ENCODE results near the gene DOCK8.
A peak's percentile ranks its signal among the peaks of the same experiment; 100 is the strongest.

The DOCK8 gene

DNA sequence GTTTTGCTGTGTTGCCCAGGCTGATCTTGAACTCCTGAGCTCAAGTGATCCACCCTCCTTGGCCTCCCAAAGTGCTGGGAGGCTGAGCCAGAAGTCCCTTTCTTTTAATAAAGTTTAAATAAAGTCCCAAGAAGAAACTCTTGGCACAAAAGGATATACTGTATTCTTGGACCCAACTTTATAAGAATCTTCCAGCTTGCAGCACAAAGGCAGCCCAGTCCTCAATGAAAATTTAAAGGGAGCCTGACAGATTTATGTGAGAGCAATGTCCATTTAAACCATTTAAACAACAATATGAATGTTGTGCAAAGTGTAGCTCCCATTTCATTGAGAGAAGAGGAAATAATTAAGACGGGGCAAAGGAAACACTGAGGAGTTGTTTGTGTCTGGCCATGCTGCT lies 217.0 kb downstream of the DOCK8 start:
- DNase-seq, result no peak

DNA sequence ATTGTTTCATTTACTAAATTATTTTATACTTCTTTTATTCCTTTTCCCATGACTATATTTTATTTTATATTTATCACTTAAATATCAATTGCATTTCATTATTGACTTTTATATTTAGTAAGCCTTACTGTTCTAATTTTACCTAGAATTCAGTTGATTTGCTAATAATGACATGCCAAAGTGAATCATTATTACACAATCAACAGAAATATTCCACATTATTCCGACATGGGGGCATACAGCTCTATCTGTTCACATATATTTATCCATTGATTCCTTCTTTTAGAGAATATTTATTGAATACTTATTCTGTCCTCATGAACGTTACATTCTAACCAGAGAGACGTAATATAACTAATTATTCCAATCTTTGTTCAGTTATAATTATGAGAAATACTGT lies 221.8 kb downstream of the DOCK8 start:
- DNase-seq, result no peak

DNA sequence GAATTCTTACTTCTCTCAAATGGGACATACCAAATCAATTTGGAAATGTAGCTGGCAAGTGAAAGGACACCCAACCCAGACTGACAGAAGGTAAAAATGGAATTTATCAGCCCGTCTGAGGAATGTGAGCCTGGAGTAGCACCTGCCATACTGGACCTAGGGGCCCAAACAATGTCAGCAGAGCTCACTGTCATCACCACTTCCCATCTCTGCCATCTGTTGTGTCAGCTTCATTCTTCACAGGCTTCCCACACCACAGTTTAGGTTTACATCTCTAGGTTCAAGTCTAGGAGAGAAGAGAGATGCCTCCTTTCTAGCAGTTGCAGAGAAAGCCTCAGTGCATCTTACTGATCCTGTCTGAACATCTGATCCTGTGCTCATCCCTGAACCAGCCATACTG lies 222.4 kb downstream of the DOCK8 start:
- DNase-seq, result no peak

DNA sequence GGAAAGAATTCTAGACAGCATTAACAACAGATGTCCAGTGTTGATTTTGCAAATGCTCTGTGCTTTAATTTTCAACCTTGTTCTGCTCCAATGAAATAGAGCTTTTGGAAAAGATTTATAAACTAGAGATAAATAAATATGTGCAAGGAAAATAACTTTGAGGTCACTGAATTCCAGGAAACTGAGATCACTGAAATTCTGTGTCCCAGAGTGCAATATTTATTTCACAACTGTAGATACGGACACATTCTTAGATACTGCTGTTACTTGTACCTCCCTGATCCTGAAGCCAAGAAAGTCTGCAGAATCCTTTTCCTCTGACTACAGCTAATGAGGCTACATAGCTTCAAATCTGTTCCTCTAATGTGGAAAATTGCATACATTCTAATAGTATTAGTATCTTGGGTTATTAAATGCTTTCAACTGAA lies 222.9 kb downstream of the DOCK8 start:
- no peak for DNase-seq

DNA sequence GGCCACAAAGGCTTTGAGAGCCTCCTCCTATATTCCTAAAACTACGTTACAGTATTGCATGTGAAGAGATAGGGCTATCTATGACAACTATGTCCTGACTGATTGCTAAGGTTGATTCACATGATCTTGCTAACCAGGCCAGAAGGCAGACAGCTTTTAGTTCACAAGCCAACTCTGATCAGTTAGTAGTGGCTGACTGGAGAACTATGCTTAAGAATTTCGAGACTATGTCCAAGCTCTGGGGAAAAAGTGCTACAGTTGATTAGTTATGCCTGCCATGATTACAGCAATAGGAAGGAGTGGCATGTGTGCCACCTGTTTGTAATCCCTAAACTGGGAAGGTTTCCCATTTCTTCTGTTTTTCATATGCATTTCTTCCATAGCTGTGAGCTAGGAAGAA lies 223.4 kb downstream of the DOCK8 start:
- no peak for DNase-seq

DNA sequence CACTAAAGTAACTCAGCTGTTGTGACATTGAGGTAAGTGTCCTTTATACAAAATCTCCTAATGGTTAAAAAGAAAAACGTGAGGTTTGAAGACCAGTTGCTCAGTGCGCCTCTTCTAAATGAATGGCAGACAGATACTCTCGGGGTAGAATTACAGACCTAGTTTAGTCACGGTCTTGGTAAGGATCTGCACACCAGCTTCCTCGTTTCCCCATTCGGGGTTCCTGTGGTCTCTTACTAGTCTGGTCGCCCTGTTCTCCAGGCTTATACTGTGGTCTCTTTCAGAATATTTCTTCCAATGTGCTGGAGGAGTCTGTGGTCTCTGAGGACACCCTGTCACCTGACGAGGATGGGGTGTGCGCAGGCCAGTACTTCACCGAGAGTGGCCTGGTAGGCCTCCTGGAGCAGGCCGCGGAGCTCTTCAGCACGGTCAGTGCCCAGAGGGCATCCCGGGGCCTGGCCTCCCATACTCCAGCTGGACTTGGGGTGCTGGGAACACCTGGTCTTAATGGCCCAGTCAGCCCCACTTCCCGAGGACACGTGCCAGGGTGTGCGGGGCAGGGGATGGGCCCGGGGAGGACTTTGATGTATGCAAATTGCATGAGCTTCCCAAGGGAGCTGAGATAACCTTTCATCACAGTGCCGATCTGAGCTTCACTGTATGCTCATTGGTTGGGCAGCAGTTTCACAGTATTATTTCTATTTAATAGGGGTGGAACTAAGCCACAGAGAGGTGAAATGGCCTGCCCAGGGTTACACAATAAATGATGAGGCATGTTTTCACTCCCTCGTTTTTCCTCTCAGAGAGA lies 224.5 kb downstream of the DOCK8 start:
- no peak for DNase-seq

DNA sequence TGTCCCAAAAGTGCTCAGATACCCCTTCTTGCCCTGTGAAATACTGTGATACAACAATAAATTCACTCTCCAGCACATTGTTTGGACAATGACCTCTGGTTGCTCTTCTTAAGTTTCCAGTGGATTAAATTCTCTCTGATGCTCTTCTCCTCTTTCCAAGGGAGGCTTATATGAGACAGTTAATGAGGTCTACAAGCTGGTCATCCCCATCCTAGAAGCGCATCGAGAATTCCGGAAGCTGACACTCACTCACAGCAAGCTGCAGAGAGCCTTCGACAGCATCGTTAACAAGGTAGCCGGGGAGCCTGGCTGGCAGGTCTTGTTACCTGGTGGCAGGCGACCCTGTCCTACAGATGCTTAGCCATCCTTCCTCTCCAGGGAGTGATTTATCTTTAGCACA lies 226.5 kb downstream of the DOCK8 start:
- no peak for DNase-seq

DNA sequence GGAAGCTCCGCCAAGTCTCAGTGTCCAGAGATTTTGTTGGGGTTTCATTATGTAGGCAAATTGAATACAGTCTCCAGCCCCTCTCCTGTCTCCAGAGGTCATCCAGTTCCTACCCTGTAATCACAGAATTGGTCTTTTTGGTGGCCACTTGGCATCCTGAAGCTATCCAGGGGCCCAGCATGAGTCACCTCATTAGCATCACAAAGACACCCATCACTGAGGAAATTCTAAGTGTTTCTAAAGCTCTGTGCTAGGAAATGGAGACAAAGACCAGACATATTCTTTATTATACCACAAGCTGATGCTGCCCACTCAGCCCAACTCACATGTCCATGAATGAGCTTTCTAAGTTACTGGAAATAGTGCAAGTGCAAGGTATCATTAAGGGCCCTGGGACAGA lies 229.9 kb downstream of the DOCK8 start:
- DNase-seq, result no peak

DNA sequence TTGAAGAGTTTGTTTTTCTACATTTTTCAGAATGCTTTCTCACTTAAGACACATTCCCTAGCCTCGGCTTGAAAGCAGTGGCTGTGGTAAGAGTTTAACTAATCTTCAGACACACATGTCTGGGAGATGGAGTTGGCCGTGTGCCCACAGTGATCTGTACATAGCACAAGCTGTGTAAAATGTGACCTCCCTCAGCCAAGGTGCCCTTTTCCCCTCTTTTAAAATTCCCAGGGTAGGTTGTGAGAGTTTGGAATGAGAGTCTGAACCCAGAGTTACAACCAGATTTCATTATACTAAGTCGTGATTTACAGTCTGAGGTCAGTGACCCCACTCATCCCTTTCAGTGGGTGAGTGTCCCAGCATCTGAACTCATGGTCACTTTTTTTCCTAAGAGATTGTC lies 230.4 kb downstream of the DOCK8 start:
- DNase-seq, result no peak

DNA sequence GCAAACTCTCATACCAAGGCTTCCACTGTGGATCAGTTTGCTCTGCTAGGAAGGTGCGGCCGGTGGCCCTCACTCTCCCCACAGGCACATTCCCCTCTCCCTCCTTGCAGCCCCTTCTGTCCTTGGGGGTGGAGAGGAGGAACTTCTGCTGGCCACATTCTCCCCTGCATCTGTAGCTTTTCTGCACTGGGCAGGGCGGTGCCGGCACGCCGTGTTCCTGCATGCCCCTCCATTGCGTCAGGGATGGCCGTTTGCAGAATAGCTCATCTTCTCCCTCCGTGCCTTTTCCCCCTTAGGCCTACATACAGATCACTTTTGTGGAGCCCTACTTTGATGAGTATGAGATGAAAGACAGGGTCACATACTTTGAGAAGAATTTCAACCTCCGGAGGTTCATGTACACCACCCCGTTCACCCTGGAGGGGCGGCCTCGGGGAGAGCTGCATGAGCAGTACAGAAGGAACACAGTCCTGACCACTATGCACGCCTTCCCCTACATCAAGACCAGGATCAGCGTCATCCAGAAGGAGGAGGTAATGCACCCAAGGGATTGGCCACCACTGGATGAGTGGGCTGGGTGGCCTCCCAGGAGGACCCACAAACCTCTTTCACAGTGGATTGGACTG lies 231.5 kb downstream of the DOCK8 start:
- DNase-seq, result no peak

DNA sequence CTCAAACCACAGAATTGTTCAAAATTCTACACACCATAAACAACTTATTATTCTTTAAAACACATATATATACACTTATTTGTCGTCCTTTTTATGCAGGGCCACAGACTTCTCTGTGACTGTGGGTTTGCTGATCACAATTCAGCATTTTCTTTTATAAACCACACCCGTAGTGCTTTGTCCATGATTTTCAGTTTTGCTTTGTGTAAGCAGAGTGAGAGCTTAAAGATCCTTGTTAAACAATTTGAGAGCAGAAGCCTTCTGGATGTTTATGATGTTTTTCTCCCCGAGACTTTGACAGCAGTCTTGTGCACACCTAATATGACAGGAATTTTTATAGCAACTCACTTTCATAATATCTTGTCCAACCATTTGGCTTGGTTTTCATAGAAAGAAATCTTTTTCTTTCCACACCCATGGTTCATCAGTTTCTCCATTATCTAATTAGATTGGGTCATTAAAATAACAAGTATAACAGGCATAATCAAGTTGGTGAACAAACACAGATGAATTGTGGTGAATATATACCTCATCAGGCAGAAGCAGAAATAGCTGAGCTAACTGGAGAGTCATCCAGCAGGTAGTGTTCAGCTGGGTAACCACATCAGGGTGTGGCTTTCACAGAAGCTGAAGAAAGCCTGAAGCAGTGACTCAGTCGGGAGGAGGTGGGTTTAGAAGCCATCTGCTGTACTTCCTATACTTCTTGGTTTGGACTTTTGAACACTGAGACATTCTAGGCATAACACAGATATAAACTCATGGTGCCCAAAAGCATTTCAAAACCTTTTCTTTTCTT lies 232.8 kb downstream of the DOCK8 start:
- DNase-seq, result peak; percentile 41

DNA sequence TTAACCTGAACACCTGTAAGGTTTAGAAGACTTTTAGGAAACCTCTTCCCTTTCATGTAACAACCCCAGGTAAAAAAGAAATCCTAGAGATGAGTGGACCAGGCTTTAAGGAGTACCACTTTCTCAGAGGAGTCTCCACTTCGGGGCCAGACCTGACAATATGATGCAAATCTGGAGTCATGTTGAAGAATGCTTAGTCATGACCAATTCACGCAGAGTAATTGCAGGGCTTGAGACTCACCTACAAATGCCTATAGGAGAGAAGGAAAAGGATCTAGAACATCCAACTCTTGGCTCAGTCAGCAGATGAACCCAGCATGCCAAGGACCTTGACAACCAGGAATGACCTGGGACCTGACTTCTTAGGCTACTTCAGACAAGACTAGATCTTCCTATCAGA lies 235.4 kb downstream of the DOCK8 start:
- DNase-seq, result no peak

DNA sequence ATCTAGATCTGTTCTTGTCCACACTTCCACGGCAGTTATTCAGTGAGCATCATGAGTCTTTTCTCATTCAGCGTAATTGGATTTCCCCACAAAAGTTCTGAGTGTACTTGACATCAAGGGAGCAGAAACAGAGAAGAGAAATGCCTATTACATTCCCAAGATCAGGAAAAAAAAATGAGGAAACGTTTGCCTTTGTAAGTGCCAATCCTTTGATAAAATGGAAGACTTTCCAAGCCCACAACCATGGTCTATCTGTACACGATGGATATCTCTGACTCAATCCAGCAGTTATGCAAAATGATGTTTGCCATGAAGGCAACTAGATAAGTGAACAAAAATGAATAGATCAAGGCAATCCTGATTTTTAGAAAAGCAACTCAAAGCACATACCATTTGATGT lies 235.9 kb downstream of the DOCK8 start:
- no peak for DNase-seq

DNA sequence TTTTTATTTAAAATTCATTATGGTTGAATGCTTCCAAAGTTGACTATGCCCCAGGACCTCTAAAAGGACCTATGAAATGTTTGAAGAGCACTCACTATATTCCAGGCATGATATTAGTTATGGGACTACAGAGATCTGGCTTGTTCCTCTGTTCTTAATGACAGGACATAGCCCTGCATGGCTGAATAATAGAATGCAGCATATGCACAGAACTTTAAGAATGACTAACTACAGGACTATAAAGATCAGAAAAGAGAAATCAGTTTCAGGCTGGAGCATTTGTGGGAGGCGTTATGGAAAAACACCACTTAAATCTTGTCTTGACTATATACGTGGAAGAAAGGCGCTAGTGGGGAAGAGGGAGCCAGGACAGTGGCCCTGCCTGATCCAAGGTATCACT lies 239.2 kb downstream of the DOCK8 start:
- DNase-seq, result no peak

DNA sequence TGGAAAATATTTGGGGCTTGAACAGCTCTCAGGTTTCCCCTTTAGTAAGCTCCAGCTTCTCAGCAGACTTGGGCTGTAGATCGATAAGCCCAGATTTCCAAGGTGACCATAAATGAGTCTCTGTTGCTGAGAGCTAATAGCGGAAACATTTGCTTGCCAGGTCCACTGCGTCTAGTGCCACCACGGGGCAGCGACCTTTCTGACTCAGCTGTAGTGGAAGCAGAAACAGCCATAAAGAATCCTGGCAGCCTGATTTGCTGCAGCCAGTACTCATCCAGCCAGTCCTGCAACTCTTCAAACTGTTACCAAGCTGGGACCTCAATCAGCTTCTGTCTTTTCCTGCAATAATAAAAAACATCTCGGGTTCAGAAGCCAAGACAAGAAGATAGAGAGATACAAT lies 241.7 kb downstream of the DOCK8 start:
- no peak for DNase-seq

DNA sequence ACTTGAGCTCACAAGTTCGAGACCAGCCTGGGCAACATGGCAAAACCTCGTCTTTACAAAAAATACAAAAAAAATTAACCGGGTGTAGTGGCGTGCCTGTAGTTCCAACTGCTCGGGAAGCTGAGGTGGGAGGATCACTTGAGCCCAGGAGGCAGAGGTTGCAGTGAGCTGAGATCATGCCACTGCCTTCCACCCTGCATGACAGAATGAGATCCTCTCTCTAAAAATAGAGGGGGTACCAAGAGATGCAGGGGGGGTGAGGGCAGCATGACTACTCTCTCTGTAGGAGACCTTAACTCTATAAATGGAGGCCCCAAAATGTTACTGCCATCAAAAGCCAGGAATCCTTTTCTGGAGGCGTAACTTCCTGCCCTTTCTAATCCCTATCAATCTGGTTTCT lies 243.9 kb downstream of the DOCK8 start:
- no peak for DNase-seq

DNA sequence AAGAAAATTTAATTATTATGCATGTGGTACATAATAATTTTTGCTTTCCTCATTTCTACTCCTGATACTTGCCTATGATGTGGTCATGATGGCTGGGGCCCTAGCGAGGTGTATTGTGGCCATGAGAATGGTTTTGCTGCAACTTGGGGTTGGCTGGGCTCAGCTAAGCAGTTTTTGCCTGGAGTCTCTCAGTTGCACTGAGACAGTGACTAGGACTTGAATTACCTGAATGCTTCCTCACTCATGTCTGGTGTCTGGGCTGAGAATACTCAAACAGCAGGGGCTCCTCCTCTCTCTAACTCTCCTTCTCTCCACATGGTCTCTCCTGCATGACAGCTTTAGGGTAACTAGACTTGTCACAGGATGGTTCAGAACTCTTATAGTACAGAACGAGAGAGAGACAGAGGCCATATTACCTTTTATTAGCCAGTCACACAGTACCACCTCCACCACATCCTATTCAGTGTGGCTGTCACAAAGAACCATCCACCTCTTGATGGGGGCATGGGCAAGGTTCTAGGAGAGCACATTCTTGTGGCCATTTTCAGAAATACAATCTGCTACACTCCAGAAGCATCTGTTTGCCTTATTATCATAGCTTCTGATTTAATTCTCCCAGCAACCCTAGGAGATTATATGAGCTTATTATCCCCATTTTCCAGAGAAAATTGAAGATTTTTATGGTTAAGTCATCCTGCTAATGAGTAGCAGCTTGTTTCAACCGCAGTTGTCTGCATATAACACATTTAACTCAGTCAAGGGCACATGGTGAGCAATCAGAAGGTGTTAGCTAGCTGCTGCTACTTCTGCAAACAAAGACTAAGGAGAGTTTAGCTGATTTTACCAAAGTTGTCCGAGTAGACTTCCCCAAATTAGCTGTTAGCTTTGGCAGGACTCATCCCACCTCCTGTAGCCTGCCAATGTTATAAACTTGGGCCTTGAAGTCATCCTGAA lies 245.1 kb downstream of the DOCK8 start:
- DNase-seq, result no peak

DNA sequence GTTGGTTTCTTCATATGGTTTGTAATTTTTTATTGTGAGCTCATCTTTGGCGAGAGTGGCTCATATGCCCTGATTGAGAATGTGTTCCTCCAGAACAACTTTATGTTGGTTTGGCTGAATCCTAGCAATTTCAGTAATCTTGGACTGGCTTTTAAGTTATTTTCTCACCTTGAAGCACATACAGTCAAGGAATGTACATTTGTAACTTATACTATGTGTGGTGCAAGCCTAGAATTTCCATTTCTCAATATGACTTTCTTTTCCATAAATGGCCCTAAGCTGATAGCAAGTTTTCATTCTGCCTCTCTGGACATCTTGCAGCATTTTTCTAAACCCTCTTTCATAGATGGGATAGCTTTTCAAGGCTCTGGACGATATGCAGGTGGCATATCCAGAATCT lies 247.5 kb downstream of the DOCK8 start:
- no peak for DNase-seq

DNA sequence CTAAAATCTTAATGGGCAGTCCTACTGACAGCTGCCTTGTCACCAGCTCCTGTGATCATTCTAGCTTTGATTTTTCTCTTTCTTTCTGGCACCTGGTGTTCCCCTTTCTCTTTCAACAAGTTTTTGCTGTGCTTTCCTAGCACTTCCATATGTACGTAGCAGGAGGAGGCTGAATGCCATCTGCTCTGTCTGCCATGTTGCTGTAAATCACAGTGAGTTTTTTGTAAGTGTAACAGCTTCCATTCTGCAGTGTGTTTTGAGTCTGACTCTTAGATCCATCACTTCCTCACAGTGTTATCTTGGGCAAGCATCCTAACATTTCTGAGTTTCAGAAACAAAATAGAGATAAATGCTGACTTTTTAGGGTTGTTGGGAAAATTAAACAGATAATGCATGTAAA lies 247.9 kb downstream of the DOCK8 start:
- DNase-seq, result no peak

DNA sequence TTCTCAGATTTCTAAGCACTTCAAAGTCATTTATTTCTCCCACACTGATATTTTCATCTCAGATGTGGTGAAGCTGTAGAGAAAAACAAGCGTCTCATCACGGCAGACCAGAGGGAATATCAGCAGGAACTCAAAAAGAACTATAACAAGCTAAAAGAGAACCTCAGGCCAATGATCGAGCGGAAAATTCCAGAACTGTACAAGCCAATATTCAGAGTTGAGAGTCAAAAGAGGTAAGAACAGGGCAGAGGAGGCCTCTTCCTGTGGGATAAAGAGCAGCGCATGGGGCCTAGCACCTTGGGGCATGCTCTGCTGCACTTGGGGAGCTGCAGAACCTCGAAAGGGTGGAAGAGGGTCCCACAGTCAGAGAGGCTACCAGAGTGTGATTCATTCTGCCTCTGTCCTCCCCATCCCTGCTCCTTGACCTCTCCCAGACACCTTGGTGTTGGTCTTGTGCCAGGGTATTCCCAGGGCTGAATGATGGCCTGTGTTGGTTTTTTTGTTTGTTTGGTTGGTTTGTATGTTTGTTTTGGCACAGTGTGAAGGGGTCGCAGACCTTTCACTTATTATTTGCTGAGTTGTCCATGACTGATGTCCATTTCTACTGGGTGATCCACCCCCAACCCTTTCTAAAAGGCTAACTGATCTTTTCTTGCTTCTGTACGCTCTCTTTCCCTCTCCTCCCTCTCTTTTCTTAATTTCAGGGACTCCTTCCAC lies 248.9 kb downstream of the DOCK8 start:
- DNase-seq, result no peak

DNA sequence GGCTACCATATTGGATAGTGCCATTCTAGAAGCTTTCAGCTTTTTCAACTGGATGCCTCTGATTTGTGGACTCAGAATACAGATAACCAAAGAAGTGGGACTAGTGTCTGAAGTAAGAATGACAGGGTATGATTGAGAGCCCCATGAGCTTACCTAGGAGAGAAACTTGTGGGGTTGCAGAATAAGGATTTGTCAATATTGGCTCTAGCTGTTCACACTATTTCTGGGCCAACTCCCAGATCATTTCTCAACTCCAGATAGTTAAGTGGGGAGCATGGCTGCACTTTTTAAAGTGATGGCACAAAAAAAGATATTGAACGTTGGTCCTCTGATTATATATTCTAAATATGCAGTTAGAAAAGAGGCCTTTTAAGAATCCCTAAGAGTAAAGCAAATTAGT lies 252.1 kb downstream of the DOCK8 start:
- DNase-seq, result no peak

DNA sequence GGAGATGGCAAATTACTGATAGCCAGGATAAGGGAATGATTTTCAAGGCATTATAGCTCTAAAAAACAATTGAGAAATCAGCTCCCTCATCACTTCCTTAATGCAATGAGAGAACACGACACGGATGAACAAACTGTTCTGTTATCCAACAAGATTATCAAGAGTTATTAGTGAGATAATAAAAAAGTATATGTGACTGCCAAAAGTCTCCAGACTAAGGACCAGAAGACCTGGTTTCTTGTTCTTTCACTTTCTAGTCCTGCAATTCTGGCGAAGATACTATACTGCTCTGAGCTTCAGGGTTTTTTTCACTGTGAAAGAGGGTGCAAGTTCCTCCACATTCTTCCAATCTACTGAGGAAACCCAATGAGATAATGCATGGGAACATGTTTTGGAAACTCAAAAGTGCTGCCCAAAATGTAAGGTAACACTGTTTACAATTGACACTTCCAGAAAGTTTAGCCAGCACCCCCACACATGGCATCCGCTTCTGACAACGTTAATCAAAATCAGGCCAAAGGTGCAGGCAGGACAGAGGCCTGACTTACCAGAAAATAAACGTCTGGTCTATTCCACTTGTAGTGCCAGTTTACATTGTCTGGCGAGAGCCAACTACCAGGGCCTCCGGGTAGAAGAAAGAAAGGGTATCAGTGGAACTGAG lies 254.2 kb downstream of the DOCK8 start:
- DNase-seq, result peak; percentile 22

All from activated T-cell treated with anti-CD3 and anti-CD28 coated beads, Interleukin-2, amount 50 U/mL, for 1 hour (primary cell).